Measurements from ENCODE around the gene DNAJC6. TPM values are rescaled to one million over a fixed set of nuclear protein-coding genes. Genes with fewer than 3 reads are reported as not detected.

Gene DNAJC6
- total RNA-seq, 4 donors from 2014 or later = 0.10 to 0.75 (median 0.36) TPM; not detected in 1

DNA sequence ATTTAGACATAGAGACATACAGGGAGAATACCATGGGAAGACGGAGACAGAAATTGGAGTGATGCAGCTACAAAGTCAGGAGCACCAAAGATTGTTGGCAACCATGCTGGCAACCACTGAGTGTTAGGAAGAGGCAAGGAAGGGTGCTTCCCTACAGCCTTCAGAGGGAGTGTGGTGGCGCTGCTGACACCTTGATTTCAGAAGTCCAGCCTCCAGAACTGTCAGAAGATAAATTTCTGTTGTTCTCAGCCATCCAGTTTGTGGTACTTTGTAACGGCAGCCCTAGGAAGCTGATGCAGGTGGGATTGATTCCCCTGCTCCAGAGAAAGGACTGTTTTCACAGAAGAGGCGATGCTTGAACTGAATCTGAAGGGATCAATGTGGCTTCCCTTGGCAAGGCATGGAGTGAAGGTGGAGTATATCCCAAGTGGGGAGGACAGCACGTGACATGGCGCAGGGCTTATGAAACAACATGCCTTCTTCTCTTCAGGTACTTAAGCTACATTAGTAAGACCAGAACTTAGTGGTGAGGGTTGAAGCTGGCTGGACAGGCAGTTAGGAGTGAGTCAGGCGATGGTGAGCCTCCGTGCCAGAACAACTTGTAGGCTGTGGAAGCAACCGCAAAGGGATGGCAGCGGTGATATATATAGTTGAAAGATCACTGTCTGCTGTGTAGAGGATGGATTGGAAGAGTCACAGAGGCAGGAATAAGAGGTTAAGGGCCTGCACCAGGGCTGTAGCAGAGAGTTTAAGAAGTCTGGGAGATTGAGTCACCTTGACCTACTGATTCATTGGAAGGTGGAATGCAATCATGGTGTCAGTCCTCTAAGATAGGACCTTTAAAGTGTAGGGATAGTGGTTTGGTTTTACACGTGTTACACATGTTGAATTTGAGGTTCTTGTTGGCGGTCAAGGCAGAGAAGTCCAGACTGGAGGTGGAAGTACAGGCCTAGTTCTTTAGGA is 113.2 kb downstream of the DNAJC6 start:
- Histone ChIP-seq H3K4me1 (peaks cover 22 to 30% of the 10 kb centered on the region in 2 donors), H3K9me3 (no peaks in the 10 kb centered on the region)

DNA sequence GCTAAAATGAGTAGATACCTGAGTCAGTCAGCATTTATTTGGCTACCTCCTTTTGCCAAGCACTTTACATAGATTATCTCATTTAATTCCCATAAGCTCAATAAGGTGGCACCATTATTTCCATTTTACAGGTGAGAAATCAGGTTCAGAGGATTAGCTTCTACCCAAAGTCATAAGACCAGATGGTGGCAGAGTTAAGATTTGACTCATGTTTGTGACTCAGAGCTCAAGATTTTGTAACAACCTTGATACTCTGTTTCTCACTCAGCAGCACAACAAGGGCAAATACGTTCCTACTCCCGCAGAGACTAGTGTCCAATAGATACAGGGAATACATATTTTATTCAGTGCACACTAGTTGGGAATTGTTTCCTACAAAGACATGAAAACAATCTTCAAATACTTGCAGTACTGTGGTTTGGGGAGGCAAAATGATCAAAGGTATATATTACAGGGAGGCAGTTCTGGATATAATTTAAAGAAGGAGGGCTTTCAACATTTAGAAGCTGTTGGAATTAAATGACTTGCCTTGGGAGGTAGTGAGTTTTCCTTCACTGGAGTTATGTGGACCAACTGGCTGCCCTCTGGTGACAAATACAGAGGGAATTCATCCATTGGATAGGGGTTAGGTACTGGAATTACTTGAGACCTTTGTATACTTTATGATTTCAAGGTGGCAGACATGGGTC is 114.7 kb downstream of the DNAJC6 start:
- Histone ChIP-seq H3K4me3 (no peak overlapping the region), H3K27me3 (no peaks in the 10 kb centered on the region), H3K36me3 (peaks cover 0 to 33% of the 10 kb centered on the region in 2 donors), H3K4me1 (peaks cover 22 to 30% of the 10 kb centered on the region in 2 donors), H3K27ac (peak overlapping the region in 3 of 4 donors; percentile 8 to 30 (median 26)), H3K9me3 (no peaks in the 10 kb centered on the region)
- no peak for TF ChIP-seq POLR2A (IDR thresholded peaks at IDR 0.05)
- TF ChIP-seq, protein P1, sequence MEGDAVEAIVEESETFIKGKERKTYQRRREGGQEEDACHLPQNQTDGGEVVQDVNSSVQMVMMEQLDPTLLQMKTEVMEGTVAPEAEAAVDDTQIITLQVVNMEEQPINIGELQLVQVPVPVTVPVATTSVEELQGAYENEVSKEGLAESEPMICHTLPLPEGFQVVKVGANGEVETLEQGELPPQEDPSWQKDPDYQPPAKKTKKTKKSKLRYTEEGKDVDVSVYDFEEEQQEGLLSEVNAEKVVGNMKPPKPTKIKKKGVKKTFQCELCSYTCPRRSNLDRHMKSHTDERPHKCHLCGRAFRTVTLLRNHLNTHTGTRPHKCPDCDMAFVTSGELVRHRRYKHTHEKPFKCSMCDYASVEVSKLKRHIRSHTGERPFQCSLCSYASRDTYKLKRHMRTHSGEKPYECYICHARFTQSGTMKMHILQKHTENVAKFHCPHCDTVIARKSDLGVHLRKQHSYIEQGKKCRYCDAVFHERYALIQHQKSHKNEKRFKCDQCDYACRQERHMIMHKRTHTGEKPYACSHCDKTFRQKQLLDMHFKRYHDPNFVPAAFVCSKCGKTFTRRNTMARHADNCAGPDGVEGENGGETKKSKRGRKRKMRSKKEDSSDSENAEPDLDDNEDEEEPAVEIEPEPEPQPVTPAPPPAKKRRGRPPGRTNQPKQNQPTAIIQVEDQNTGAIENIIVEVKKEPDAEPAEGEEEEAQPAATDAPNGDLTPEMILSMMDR (IDR thresholded peaks at IDR 0.05 in 4 of 5, conservative IDR thresholded peaks at IDR 0.05 in 1 of 5) = no peak
- ATAC-seq (no peak), DNase-seq (no peak)
- in situ Hi-C loops (cut with MboI; ENCODE audit: low sequenced_read_pairs in 4 of 4) = loop anchor here in 1 of 4 donors (5.0 to 25.0 kb wide), 2 partner anchors 357 to 562 kb away; no protein-coding TSS in a partner anchor
- intact Hi-C loops (cut with DNase I; ENCODE audit: low total_unique reads) = loop anchor here (5.0 to 10.0 kb wide), 4 partner anchors 167 to 1809 kb away; no protein-coding TSS in a partner anchor

More for the DNA sequence above, 113.2 kb downstream of the DNAJC6 start:
- in situ Hi-C loops (cut with MboI; ENCODE audit: low sequenced_read_pairs in 4 of 4) = loop anchor here in 1 of 4 donors (5.0 to 25.0 kb wide), 2 partner anchors 355 to 560 kb away; no protein-coding TSS in a partner anchor
- H3K36me3 ChIP-seq = peaks cover 0 to 28% of the 10 kb centered on the region in 2 donors
- H3K4me3 ChIP-seq = peak overlapping the region in 3 of 4 donors; percentile 75 to 86 (median 81)
- ATAC-seq = no peak
- peak overlapping the region; percentile 35 to 97 (median 96) for H3K27ac ChIP-seq
- H3K27me3 ChIP-seq = no peaks in the 10 kb centered on the region
- intact Hi-C loops (cut with DNase I; ENCODE audit: low total_unique reads) = loop anchor here (5.0 to 10.0 kb wide), 4 partner anchors 165 to 1808 kb away; no protein-coding TSS in a partner anchor
- no peak for DNase-seq
- TF ChIP-seq, protein P1 (IDR thresholded peaks at IDR 0.05 in 4 of 5, conservative IDR thresholded peaks at IDR 0.05 in 1 of 5) = no peak
- TF ChIP-seq POLR2A (IDR thresholded peaks at IDR 0.05) = no peak

DNA sequence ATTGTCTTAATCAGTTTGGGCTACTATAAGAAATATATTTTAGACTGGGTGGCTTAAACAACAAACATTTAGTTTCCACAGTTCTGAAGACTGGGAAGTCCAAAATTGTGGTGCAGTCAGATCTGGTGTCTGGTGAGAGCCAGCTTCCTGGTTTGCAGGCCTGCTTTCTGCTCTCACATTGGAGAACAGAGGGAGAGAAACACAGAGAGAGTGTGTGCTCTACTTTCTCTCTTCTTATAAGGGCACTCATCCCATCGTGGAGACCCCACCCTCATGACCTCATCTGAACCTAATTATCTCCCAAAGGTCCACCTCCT is 115.2 kb downstream of the DNAJC6 start:
- peaks cover 19 to 28% of the 10 kb centered on the region in 2 donors for H3K4me1 ChIP-seq
- in situ Hi-C loops (cut with MboI; ENCODE audit: low sequenced_read_pairs in 4 of 4) (loop anchor here in 1 of 4 donors (5.0 to 25.0 kb wide), 2 partner anchors 357 to 562 kb away; no protein-coding TSS in a partner anchor), intact Hi-C loops (cut with DNase I; ENCODE audit: low total_unique reads) (loop anchor here (5.0 to 10.0 kb wide), 4 partner anchors 167 to 1810 kb away; no protein-coding TSS in a partner anchor)
- ATAC-seq (no peak), DNase-seq (no peak)
- peak overlapping the region in 2 of 4 donors; percentile 8 to 9 for H3K27ac ChIP-seq
- no peaks in the 10 kb centered on the region for H3K27me3 ChIP-seq
- H3K36me3 ChIP-seq = peaks cover 0 to 33% of the 10 kb centered on the region in 2 donors
- H3K9me3 ChIP-seq = no peaks in the 10 kb centered on the region
- H3K4me3 ChIP-seq = no peak overlapping the region
- no peak for TF ChIP-seq POLR2A (IDR thresholded peaks at IDR 0.05)
- TF ChIP-seq, protein P1 (IDR thresholded peaks at IDR 0.05 in 4 of 5, conservative IDR thresholded peaks at IDR 0.05 in 1 of 5) = no peak

DNA sequence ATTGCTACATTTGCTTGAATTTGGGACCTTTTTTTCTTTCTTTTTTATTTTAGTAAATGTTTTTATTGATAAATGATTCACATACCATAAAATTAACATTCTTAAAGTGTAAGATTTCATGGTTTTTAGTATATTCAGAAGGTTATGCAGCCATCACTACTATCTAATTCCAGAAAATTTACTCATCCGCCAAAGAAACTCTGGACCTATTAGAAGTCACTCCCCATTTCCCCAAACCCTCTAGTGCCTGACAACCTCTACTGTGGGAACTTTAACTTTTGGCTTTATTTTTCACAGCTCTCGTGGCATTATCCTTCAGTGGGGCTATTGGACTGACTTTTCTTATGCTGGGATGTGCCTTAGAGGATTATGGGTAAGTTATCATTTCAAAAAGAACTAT is 115.7 kb downstream of the DNAJC6 start:
- DNase-seq = no peak
- Histone ChIP-seq H3K4me1 (peaks cover 19 to 28% of the 10 kb centered on the region in 2 donors), H3K27me3 (no peaks in the 10 kb centered on the region), H3K9me3 (no peaks in the 10 kb centered on the region), H3K4me3 (no peak overlapping the region), H3K27ac (no peak overlapping the region), H3K36me3 (peaks cover 0 to 37% of the 10 kb centered on the region in 2 donors)
- in situ Hi-C loops (cut with MboI; ENCODE audit: low sequenced_read_pairs in 4 of 4) = loop anchor here in 1 of 4 donors (25.0 kb wide), 1 partner anchor 262 kb away; no protein-coding TSS in a partner anchor
- ATAC-seq = no peak
- intact Hi-C loops (cut with DNase I; ENCODE audit: low total_unique reads) = loop anchor here (10.0 kb wide), 1 partner anchor 1810 kb away; no protein-coding TSS in a partner anchor
- TF ChIP-seq POLR2A (IDR thresholded peaks at IDR 0.05) = no peak
- TF ChIP-seq, protein P1 (IDR thresholded peaks at IDR 0.05 in 4 of 5, conservative IDR thresholded peaks at IDR 0.05 in 1 of 5) = no peak
